Measurements from ENCODE around the gene FBXL12.
"Not testable (repeated sequence)": the region's sequence is repeated elsewhere in the genome, so short reads cannot be mapped to it uniquely, and the experiment has no call there.

Gene FBXL12

GRCh38 chr19:9791552-9792205 is 27.2 kb downstream of the FBXL12 start:
- DNase-seq, result peak; percentile 99

GRCh38 chr19:9791073-9791367 is 27.9 kb downstream of the FBXL12 start:
- not testable (repeated sequence) for DNase-seq

- DNase-seq, result peak; percentile 50
Measured at GRCh38 chr19:9789579-9789978, 29.3 kb downstream of the FBXL12 start.

GRCh38 chr19:9789066-9789465 is 29.8 kb downstream of the FBXL12 start:
- no peak for DNase-seq

- DNase-seq, result not testable (repeated sequence)
Measured at GRCh38 chr19:9788604-9789003, 30.3 kb downstream of the FBXL12 start.

- DNase-seq, result no peak
Measured at GRCh38 chr19:9786819-9787218, 32.1 kb downstream of the FBXL12 start.

GRCh38 chr19:9786342-9786741 is 32.5 kb downstream of the FBXL12 start:
- no peak for DNase-seq

- DNase-seq, result peak; percentile 99
Measured at GRCh38 chr19:9785367-9786331, 33.2 kb downstream of the FBXL12 start.

- DNase-seq, result not testable (repeated sequence)
Measured at GRCh38 chr19:9784163-9784496, 34.7 kb downstream of the FBXL12 start.

- peak; percentile 71 for DNase-seq
Measured at GRCh38 chr19:9782338-9782737, 36.5 kb downstream of the FBXL12 start.

- DNase-seq, result peak; percentile 99
Measured at GRCh38 chr19:9768175-9769112, 50.4 kb downstream of the FBXL12 start, which contains the start of gene ZNF846. TSS of gene ZNF846 (minus strand) at chr19:9768738. CDS start at chr19:9764950, 3,788 bp downstream.

Measured in OCI-M1 (cell line).